Posterior vena cava (tissue), 2 donors: ENCODE results near the gene NME4. TPM values are rescaled to one million over a fixed set of nuclear protein-coding genes. Genes with fewer than 3 reads are reported as not detected.
"Not testable (repeated sequence)": the region's sequence is repeated elsewhere in the genome, so short reads cannot be mapped to it uniquely, and the experiment has no call there.

Experiments used
- DNase-seq: peaks from one replicate; pipeline ENCODE4 v3.0.0-alpha.2; 2020; ENCODE audit warnings: low spot score
- intact Hi-C, 2 donors: fragments of 100-400 bp; cut with DNase I; formaldehyde crosslinking; loops; one replicate each; pipeline versions ENCODE4 v1.14.1 to v1.14.2; 2022 to 2023
- long read RNA-seq, 2 donors: library from polyadenylated mRNA; unstranded; transcript quantifications; one replicate each; pipeline ENCODE4 v2.0.0, GENCODE V29; 2020 to 2021
- total RNA-seq, 2 donors: library from RNA; stranded (reverse); fragmentation: NEBNext Ultra II Directional; extraction: Animal tissue kit (Norgen Biotek cat#: 25700); gene quantifications; one replicate each; pipeline ENCODE4 v1.2.1, GENCODE V29; 2021
- donor health status: DM: yes; HTN: yes; CAD: no.
- donor health status: DM: yes; HTN: yes; CAD: no.

Gene NME4
- 100 to 1,000 TPM in 1 of 2 donors, 10 to 100 TPM in 1; 70.7 to 108 TPM for total RNA-seq
- long read RNA-seq, donor 1, transcript NME4-201 (5 exons, 995 nt): major isoform, 13 of 23 reads
- long read RNA-seq, donor 1, partial matches to known transcripts: 4 of 23 reads
- long read RNA-seq, donor 1, other reads (novel, unspliced or antisense): 5 of 23 reads
- long read RNA-seq, donor 2, transcript NME4-201 (5 exons, 995 nt): major isoform, 31 of 51 reads
- long read RNA-seq, donor 2, partial matches to known transcripts: 6 of 51 reads
- long read RNA-seq, donor 2, other reads (novel, unspliced or antisense): 10 of 51 reads

- intact Hi-C loops: no loop called here
- DNase-seq: peak; percentile 79
Observed at GRCh38 chr16:397135-397661, at the start of gene NME4. NME4 (plus strand) TSS chr16:397199; CDS start chr16:397223, 24 bp downstream.

- DNase-seq: no peak
- intact Hi-C loops: no loop called here
Observed at GRCh38 chr16:347203-347602, 49.8 kb upstream of the NME4 start.

GRCh38 chr16:348495-348894, 48.5 kb upstream of the NME4 start:
- DNase-seq, intact Hi-C loops: not testable (repeated sequence)

- intact Hi-C loops: no loop called here
Observed at GRCh38 chr16:349211-349610, 47.8 kb upstream of the NME4 start.

GRCh38 chr16:350203-350602, 46.8 kb upstream of the NME4 start:
- DNase-seq: no peak
- intact Hi-C loops: no loop called here

More at GRCh38 chr16:349211-349610, 47.8 kb upstream of the NME4 start:
- DNase-seq: no peak

GRCh38 chr16:351804-352520, 45.0 kb upstream of the NME4 start:
- intact Hi-C loops: no loop called here
- DNase-seq: peak; percentile 83

- peak; percentile 99 for DNase-seq
- intact Hi-C loops: no loop called here
Observed at GRCh38 chr16:352547-353403, 44.2 kb upstream of the NME4 start, which contains the start of gene AXIN1. AXIN1 (minus strand) TSS chr16:352723; CDS start chr16:347025, 5,698 bp downstream.

GRCh38 chr16:353404-354290, 43.4 kb upstream of the NME4 start:
- DNase-seq: peak; percentile 84
- intact Hi-C loops: no loop called here

GRCh38 chr16:354291-354881, 42.6 kb upstream of the NME4 start:
- intact Hi-C loops: no loop called here
- DNase-seq: no peak

- no peak for DNase-seq
- intact Hi-C loops: no loop called here
Observed at GRCh38 chr16:354971-355461, 42.0 kb upstream of the NME4 start.

- intact Hi-C loops: no loop called here
Observed at GRCh38 chr16:356741-357140, 40.3 kb upstream of the NME4 start.

GRCh38 chr16:359067-359763, 37.8 kb upstream of the NME4 start:
- DNase-seq: peak; percentile 79
- intact Hi-C loops: no loop called here

More at GRCh38 chr16:356741-357140, 40.3 kb upstream of the NME4 start:
- DNase-seq: no peak

GRCh38 chr16:359871-360697, 36.9 kb upstream of the NME4 start:
- intact Hi-C loops: no loop called here
- DNase-seq: peak; percentile 74

GRCh38 chr16:360698-361336, 36.2 kb upstream of the NME4 start:
- intact Hi-C loops: no loop called here
- peak; percentile 77 for DNase-seq

- DNase-seq: no peak
- intact Hi-C loops: no loop called here
Observed at GRCh38 chr16:361341-361871, 35.6 kb upstream of the NME4 start.
